ENCODE measurements around the gene DHCR7. TPM values are rescaled to one million over a fixed set of nuclear protein-coding genes. Genes with fewer than 3 reads are reported as not detected.

The DHCR7 gene
- total RNA-seq, 4 donors from 2014 or later = 8.3 to 32.0 (median 23.7) TPM

DNA sequence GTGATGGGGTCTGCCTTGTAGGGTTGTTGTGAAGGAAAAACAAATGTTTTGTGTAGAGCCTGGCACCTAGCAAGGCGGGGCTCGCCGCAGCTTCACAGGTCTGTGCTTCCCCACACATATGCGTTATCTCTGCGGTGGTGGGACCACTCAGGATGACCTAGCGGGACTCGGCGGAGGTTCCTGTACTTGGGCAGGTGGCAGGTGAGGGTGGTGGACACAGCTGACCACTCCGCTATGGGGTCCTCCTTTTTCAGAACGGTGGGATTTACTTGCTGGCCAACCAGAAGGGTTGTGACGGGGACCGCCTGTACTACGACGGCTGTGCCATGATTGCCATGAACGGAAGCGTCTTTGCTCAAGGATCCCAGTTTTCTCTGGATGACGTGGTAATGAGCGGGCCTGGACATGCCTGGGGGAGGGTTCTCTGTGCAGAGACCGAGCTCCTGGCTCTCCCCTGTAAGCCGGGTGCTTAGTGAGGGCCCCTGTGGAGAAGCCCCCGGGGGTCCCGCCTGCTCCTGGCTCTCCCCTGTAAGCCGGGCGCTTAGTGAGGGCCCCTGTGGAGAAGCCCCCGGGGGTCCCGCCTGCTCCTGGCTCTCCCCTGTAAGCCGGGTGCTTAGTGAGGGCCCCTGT lies 26.1 kb upstream of the DHCR7 start:
- no peak for TF ChIP-seq CTCF (IDR thresholded peaks at IDR 0.05)
- TF ChIP-seq POLR2A (IDR thresholded peaks at IDR 0.05) = no peak
- no peak for DNase-seq
- Histone ChIP-seq H3K27me3 (no peaks in the 10 kb centered on the region), H3K4me1 (no peaks in the 10 kb centered on the region), H3K36me3 (peaks cover 31 to 42% of the 10 kb centered on the region in 2 donors), H3K27ac (no peak overlapping the region), H3K4me3 (replicated peaks in 1 of 3) (no peak overlapping the region), H3K9me3 (no peaks in the 10 kb centered on the region)
- intact Hi-C loops (cut with DNase I) = no loop called here
- 97 to 98% methylated on average over 19 to 22 of the region's 27 CpGs for WGBS, 2 donors

GRCh38 chr11:71473793-71474080 lies 25.5 kb upstream of the DHCR7 start:
- WGBS, 2 donors = 92 to 97% methylated on average over 5 to 12 of the region's 14 CpGs
- Histone ChIP-seq H3K27ac (no peak overlapping the region), H3K4me1 (no peaks in the 10 kb centered on the region), H3K4me3 (replicated peaks in 1 of 3) (no peak overlapping the region), H3K36me3 (peaks cover 28 to 37% of the 10 kb centered on the region in 2 donors), H3K9me3 (no peaks in the 10 kb centered on the region), H3K27me3 (no peaks in the 10 kb centered on the region)
- intact Hi-C loops (cut with DNase I) = no loop called here
- DNase-seq = no peak
- TF ChIP-seq CTCF (IDR thresholded peaks at IDR 0.05) = no peak
- TF ChIP-seq POLR2A (IDR thresholded peaks at IDR 0.05) = no peak

DNA sequence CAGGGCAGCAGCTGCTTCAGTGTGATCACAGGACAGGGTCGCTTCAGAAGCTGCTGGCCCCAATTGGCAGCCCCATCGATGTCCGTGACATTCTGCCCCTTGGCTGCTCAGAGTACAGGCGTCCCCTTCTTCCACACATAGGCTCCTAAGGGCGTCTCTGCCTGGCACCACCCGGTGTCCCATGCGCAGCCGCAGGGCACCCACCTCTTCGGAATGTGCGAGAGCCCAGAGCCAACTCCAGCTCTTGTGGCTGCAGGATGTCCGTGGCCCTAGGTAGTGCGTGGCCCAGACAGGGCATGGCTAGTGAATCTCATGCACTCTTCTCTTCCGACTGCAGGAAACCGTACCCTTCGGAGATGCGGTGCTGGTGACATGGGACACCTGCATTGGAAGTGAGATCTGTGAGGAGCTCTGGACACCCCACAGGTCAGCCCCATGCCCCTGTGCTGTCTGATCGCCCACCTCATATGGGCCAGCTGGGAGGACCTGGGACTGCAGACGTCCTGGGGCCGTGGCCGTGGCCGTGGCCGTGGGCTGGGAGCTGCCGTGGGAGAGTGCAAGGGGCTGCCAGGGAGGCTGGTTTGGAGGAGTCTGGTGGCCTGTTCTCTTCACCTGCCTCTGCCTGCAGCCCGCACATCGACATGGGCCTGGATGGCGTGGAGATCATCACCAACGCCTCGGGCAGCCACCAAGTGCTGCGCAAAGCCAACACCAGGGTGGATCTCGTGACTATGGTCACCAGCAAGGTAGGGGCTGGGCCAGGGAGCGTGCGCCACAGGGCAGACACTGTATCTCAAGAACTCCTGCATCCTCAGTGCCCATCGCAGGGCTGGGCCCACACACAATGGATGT lies 25.0 kb upstream of the DHCR7 start:
- DNase-seq = no peak
- H3K9me3 ChIP-seq = no peaks in the 10 kb centered on the region
- TF ChIP-seq CTCF (IDR thresholded peaks at IDR 0.05) = no peak
- TF ChIP-seq POLR2A (IDR thresholded peaks at IDR 0.05) = no peak
- H3K36me3 ChIP-seq = peaks cover 24 to 31% of the 10 kb centered on the region in 2 donors
- no peaks in the 10 kb centered on the region for H3K27me3 ChIP-seq
- WGBS, 2 donors = 97 to 99% methylated on average over 13 to 17 of the region's 33 CpGs
- H3K4me3 ChIP-seq (replicated peaks in 1 of 3) = no peak overlapping the region
- intact Hi-C loops (cut with DNase I) = no loop called here
- H3K27ac ChIP-seq = no peak overlapping the region
- no peaks in the 10 kb centered on the region for H3K4me1 ChIP-seq

- no peak for TF ChIP-seq POLR2A (IDR thresholded peaks at IDR 0.05)
- no peak for TF ChIP-seq CTCF (IDR thresholded peaks at IDR 0.05)
- no peaks in the 10 kb centered on the region for H3K9me3 ChIP-seq
- H3K27me3 ChIP-seq = no peaks in the 10 kb centered on the region
- peaks cover 23 to 31% of the 10 kb centered on the region in 2 donors for H3K36me3 ChIP-seq
- H3K27ac ChIP-seq = no peak overlapping the region
- intact Hi-C loops (cut with DNase I) = no loop called here
- H3K4me1 ChIP-seq = no peaks in the 10 kb centered on the region
- no peak overlapping the region for H3K4me3 ChIP-seq (replicated peaks in 1 of 3)
- DNase-seq = no peak
- 89 to 92% methylated on average over 10 of the region's 10 CpGs for WGBS, 2 donors
These were observed 24.2 kb upstream of the DHCR7 start for GRCh38 chr11:71472357-71472885.

DNA sequence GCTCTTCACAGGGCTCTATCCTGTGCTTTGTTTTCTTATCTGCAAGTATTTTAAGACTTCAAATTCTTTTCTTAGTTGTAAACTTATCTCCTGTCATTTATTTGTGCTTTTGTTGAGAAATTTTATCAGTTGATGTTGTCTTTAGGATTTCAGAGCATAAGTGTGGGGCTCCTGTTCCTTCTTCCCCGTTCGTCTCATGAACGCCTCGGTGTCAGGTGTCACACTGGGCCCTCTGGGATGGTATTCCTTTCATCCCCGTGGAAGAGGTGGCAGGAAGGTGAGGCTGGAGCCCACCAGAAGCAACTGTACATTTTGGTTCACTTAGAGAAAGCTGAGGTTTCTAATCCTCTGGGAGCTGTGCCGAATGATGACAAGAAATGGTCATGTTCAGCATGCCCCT lies 22.8 kb upstream of the DHCR7 start:
- intact Hi-C loops (cut with DNase I) = no loop called here
- Histone ChIP-seq H3K4me1 (no peaks in the 10 kb centered on the region), H3K36me3 (peaks cover 13 to 28% of the 10 kb centered on the region in 2 donors), H3K27ac (no peak overlapping the region), H3K27me3 (no peaks in the 10 kb centered on the region), H3K4me3 (replicated peaks in 1 of 3) (no peak overlapping the region), H3K9me3 (no peaks in the 10 kb centered on the region)
- 68 to 69% methylated on average over 6 of the region's 6 CpGs for WGBS, 2 donors
- DNase-seq = no peak
- TF ChIP-seq POLR2A (IDR thresholded peaks at IDR 0.05) = no peak
- no peak for TF ChIP-seq CTCF (IDR thresholded peaks at IDR 0.05)
